ENCODE results near the gene SNRPN.

Gene SNRPN

DNA sequence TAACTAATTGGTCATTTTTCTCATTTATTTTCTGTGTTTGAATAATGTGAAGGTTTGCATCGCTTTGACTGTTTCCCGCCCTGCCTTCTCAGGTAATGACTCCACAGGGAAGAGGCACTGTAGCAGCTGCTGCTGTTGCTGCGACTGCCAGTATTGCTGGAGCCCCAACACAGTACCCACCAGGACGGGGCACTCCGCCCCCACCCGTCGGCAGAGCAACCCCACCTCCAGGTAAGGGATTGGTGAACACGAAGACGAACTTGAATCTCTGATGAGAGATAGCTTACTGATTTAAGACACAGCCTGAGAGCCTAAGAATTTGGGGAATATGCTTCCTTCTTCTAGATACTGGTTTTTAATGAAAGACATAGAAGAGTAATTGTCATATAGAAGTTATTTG, 22.9 kb downstream of the SNRPN start:
- Histone ChIP-seq H3K36me3 (replicated peaks; ENCODE audit: insufficient read depth, low read length) (no peaks in the 10 kb centered on the region), H3K4me1 (ENCODE audit: low read length) (no peaks in the 10 kb centered on the region), H3K79me2 (ENCODE audit: low read length) (no peaks in the 10 kb centered on the region), H3K4me3 (ENCODE audit: low read length) (no peak overlapping the region), H3K27me3 (replicated peaks; ENCODE audit: insufficient read depth, low read length) (no peaks in the 10 kb centered on the region), H3K4me2 (ENCODE audit: low read depth, low read length) (no peak overlapping the region), H3F3A (ENCODE audit: insufficient read depth, low read length) (no peaks in the 10 kb centered on the region), H3K27ac (ENCODE audit: low read length) (no peak overlapping the region), H4K20me1 (ENCODE audit: insufficient read depth, low read length) (no peaks in the 10 kb centered on the region), H3K9me2 (replicated peaks; ENCODE audit: insufficient read depth, low read length) (no peaks in the 10 kb centered on the region), H3K9ac (ENCODE audit: low read length) (no peak overlapping the region), H3K9me3 (replicated peaks; ENCODE audit: insufficient read depth, low read length) (no peaks in the 10 kb centered on the region), H2AFZ (ENCODE audit: low read length) (no peak overlapping the region)
- no peak for DNase-seq
- TF ChIP-seq, protein P1, sequence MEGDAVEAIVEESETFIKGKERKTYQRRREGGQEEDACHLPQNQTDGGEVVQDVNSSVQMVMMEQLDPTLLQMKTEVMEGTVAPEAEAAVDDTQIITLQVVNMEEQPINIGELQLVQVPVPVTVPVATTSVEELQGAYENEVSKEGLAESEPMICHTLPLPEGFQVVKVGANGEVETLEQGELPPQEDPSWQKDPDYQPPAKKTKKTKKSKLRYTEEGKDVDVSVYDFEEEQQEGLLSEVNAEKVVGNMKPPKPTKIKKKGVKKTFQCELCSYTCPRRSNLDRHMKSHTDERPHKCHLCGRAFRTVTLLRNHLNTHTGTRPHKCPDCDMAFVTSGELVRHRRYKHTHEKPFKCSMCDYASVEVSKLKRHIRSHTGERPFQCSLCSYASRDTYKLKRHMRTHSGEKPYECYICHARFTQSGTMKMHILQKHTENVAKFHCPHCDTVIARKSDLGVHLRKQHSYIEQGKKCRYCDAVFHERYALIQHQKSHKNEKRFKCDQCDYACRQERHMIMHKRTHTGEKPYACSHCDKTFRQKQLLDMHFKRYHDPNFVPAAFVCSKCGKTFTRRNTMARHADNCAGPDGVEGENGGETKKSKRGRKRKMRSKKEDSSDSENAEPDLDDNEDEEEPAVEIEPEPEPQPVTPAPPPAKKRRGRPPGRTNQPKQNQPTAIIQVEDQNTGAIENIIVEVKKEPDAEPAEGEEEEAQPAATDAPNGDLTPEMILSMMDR (IDR thresholded peaks at IDR 0.05; ENCODE audit: low read length), result no peak
- TF ChIP-seq EZH2 (optimal IDR thresholded peaks at IDR 0.05; ENCODE audit: low read depth, low read length), result no peak
- no peak for TF ChIP-seq EZH2phosphoT487 (IDR thresholded peaks at IDR 0.05; ENCODE audit: low read length)

DNA sequence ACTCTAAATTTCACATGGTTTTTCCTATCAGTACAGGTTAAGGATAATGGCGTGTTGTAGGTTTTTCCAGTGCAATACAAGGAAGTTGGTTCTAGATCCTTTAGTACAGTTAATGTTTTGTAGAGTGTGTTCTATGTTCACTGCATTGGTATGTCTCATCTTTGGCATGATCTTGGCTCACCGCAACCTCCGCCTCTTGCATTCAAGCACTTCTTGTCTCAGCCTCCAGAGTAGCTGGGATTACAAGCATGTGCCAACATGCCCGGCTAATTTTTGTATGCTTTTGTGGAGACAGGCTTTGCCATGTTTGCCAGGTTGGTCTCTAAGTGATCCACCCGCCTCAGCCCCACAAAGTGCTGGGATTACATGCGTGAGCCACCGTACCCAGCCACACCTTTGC, 30.4 kb downstream of the SNRPN start:
- Histone ChIP-seq H3K36me3 (replicated peaks; ENCODE audit: insufficient read depth, low read length) (no peaks in the 10 kb centered on the region), H3K4me3 (ENCODE audit: low read length) (no peak overlapping the region), H3K4me2 (ENCODE audit: low read depth, low read length) (no peak overlapping the region), H3F3A (ENCODE audit: insufficient read depth, low read length) (no peaks in the 10 kb centered on the region), H4K20me1 (ENCODE audit: insufficient read depth, low read length) (no peaks in the 10 kb centered on the region), H3K9ac (ENCODE audit: low read length) (no peak overlapping the region), H3K4me1 (ENCODE audit: low read length) (no peaks in the 10 kb centered on the region), H3K27ac (ENCODE audit: low read length) (no peak overlapping the region), H3K9me2 (replicated peaks; ENCODE audit: insufficient read depth, low read length) (no peaks in the 10 kb centered on the region), H2AFZ (ENCODE audit: low read length) (no peak overlapping the region), H3K79me2 (ENCODE audit: low read length) (no peaks in the 10 kb centered on the region), H3K9me3 (replicated peaks; ENCODE audit: insufficient read depth, low read length) (no peaks in the 10 kb centered on the region), H3K27me3 (replicated peaks; ENCODE audit: insufficient read depth, low read length) (no peaks in the 10 kb centered on the region)
- TF ChIP-seq, protein P1 (IDR thresholded peaks at IDR 0.05; ENCODE audit: low read length), result no peak
- no peak for TF ChIP-seq EZH2phosphoT487 (IDR thresholded peaks at IDR 0.05; ENCODE audit: low read length)
- no peak for TF ChIP-seq EZH2 (optimal IDR thresholded peaks at IDR 0.05; ENCODE audit: low read depth, low read length)
- no peak for DNase-seq

DNA sequence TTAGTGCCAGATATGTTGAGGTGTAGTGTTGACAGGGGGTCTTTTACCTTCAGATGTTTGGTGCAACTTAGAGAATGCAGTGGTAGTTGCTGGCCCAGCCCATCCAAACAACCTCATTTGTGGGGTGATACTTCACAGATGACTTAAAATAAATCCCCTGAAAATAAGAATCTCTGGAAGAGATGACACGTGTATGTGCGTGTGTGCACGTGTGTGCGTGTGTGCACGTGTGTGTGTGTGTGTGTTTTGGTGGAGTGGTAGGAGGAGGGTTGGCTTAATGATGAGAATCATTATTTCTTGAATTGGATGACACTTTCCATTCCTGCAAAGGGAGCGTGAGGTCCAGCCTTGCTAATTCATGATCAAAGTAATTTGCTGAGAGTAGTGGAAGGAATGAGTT, 31.9 kb downstream of the SNRPN start:
- Histone ChIP-seq H3K27ac (ENCODE audit: low read length) (no peak overlapping the region), H4K20me1 (ENCODE audit: insufficient read depth, low read length) (no peaks in the 10 kb centered on the region), H3K4me1 (ENCODE audit: low read length) (no peaks in the 10 kb centered on the region), H2AFZ (ENCODE audit: low read length) (no peak overlapping the region), H3K4me2 (ENCODE audit: low read depth, low read length) (no peak overlapping the region), H3K9me3 (replicated peaks; ENCODE audit: insufficient read depth, low read length) (no peaks in the 10 kb centered on the region), H3K9ac (ENCODE audit: low read length) (no peak overlapping the region), H3K36me3 (replicated peaks; ENCODE audit: insufficient read depth, low read length) (no peaks in the 10 kb centered on the region), H3K79me2 (ENCODE audit: low read length) (no peaks in the 10 kb centered on the region), H3K4me3 (ENCODE audit: low read length) (no peak overlapping the region), H3K9me2 (replicated peaks; ENCODE audit: insufficient read depth, low read length) (no peaks in the 10 kb centered on the region), H3K27me3 (replicated peaks; ENCODE audit: insufficient read depth, low read length) (no peaks in the 10 kb centered on the region), H3F3A (ENCODE audit: insufficient read depth, low read length) (no peaks in the 10 kb centered on the region)
- TF ChIP-seq EZH2phosphoT487 (IDR thresholded peaks at IDR 0.05; ENCODE audit: low read length), result no peak
- TF ChIP-seq EZH2 (optimal IDR thresholded peaks at IDR 0.05; ENCODE audit: low read depth, low read length), result no peak
- TF ChIP-seq, protein P1 (IDR thresholded peaks at IDR 0.05; ENCODE audit: low read length), result no peak
- no peak for DNase-seq

Data from MM.1S (cell line).